ENCODE measurements around the gene PTPRG. TPM values are rescaled to one million over a fixed set of nuclear protein-coding genes. Genes with fewer than 3 reads are reported as not detected.

The PTPRG gene
- total RNA-seq, 1 experiment from 2014 or later, result 9.2 TPM

DNA sequence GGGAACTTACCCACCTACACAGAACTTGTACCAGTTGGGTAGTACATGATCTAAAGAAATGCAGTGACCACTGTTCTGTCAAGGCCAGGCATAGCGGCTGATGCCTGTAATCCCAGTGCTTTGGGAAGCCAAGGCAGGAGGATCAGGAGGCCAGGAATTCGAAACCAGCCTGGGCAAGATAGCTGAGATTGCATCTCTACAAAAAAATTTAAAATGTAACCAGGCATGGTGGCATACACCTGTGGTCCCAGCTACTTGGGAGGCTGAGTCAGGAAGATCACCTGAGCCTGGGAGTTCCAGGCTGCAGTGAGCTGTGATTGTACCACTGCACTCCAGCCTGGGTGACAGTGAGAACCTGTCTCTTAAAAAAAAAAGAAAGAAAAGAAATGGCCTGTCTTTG, 491.0 kb downstream of the PTPRG start:
- DNase-seq (ENCODE audit: low read depth), result no peak

DNA sequence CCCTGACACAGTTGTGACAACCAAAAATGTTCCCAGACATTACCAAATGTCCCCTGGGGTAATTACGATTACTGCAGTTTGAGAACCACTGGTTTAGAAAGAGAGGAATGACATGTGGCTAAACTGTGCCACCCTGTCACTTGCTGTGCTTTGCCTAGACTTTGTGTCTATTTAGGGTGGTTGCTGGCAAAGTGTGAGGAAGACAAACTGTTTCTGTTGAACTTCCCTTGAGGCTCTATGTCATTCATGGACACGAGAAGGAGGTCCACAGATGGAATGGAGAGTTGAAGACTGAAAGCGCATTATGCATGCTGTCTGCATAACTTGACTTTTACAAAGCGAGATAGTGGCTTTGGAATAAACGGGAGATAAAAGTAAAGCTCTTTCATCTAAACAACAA, 495.3 kb downstream of the PTPRG start:
- DNase-seq (ENCODE audit: low read depth), result no peak

DNA sequence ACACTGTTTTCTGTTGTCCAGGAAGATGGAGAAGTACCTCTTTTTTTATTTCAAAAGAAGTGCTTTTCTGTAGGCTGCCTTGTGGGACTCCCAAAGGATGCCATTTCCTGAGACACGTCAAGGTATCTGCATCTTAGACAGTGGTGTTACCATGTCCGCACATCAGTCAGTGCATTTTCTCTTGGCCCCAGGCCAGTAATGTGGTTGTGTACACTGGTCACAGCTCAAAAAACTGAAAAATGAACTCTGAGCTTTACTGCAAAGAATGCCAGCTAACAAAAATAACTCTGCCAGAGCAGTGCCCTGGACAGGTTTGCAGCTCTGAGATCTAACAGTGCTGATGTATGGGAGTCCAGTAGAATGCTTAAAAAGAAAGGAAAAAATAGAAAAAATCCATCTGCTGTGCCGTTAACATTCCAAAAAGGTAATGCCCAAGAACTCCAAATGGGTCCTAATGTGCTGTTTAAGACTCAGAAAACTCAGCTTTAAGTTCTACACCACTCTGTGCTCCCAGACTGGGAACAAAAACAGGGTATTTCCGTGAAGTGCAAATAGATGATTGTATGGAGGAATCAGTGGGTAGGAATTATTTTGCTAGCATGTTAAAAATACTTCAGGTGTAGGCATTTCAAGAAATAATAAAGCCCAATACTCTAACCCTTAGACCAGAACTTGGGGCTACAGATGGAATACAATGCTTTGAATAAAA, 496.1 kb downstream of the PTPRG start:
- peak; percentile 25 for DNase-seq (ENCODE audit: low read depth)

- DNase-seq (ENCODE audit: low read depth), result peak; percentile 16
These were observed 504.8 kb downstream of the PTPRG start for GRCh38 chr3:62065985-62066693.

DNA sequence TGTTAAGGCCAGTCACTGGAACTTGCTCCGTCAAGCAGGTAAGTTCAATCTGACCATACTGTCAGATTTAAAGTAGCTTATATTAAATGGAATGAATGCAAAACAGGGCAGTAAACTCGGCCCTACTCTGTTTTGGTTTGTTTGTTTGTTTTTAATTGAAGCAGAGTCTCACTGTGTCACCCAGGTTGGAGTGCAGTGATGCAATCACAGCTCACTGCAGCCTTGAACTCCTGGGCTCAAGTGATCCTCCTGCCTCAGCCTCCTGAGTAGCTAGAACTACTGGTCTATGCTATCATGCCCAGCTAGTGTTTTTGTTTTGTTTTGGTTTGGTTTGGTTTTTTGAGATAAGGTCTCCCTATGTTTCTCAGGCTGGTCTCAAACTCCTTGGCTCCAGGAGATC, 507.0 kb downstream of the PTPRG start:
- DNase-seq (ENCODE audit: low read depth), result no peak

DNA sequence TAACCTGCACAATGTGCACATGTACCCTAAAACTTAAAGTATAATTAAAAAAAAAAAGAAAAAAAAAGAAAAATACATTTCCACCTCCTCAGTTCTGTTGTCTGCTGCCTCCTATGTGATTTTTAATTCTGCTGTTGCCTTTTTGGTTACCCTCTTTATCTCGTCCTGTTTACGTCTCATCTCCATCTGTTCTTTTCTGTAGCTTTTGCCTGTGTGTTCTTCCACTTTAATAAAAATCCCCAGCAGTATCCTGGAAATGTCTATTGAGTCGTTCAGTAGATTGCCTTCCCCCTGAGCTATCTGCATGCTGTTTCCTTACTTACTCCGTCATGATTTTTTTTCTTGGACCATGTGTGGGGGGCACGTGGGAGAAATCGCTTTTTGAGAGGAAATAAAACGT, 509.5 kb downstream of the PTPRG start:
- DNase-seq (ENCODE audit: low read depth), result no peak

GRCh38 chr3:62073038-62073437, 511.7 kb downstream of the PTPRG start:
- DNase-seq (ENCODE audit: low read depth), result no peak

DNA sequence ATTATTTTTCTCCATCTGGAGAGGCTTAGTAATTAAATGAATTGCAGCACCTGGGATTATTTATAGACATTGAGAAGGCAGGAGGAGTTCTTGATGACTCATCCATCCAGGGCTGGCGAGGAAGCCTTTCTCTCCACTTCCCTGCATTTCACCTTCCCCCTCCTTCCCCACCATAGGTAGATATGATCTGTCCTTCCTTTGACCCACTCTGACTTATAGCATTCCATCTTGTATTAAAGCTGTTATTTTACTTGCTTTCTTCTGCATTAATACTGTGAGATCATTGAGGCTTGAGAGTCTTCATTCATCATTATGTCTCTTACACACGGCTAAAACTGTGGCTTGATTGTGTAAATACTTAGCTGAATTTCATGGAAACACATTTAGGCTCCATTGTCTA, 523.2 kb downstream of the PTPRG start:
- peak; percentile 66 for DNase-seq (ENCODE audit: low read depth)

GRCh38 chr3:62088472-62089104, 527.2 kb downstream of the PTPRG start:
- DNase-seq (ENCODE audit: low read depth), result no peak

DNA sequence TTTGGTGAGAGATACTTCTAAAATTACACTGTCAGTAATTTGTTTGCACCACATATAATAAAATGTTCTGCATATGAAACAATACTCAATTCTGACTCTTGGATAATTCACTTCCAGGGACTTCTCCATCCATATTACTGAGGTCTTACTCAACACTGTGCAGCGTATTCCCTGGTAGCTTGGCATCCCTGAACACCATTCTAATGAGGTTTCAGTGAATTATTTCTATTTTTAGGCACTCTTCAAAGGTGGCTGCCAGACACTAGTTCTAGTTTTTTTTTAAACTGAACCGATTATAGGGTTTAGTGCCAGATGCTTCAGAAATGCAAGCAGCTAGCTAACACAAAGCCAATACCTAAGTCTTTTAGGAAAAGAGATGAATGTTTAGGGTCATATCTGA, 528.7 kb downstream of the PTPRG start:
- no peak for DNase-seq (ENCODE audit: low read depth)

GRCh38 chr3:62090519-62090918, 529.1 kb downstream of the PTPRG start:
- DNase-seq (ENCODE audit: low read depth), result no peak

DNA sequence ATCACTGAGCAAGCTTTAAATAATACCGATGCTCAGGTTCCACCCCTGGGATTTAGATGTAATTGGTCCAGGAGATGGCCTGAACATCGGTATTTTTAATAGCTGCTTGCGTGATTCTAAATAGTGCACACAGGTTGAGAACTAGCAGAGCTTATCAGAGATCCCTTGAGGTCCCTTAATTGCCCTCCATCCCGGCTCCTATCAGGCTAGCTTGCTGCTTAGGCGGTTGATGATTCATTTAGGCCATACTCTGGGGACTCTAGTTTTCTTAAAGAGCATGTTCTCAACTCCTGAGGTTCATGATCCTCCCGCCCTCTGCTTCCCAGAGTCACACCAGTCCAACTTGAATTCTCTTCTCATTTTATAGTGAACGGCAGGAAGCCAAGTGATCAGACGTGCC, 531.7 kb downstream of the PTPRG start:
- DNase-seq (ENCODE audit: low read depth), result no peak

GRCh38 chr3:62094461-62094860, 533.1 kb downstream of the PTPRG start:
- no peak for DNase-seq (ENCODE audit: low read depth)

- DNase-seq (ENCODE audit: low read depth), result no peak
These were observed 533.7 kb downstream of the PTPRG start for GRCh38 chr3:62095080-62095479.

DNA sequence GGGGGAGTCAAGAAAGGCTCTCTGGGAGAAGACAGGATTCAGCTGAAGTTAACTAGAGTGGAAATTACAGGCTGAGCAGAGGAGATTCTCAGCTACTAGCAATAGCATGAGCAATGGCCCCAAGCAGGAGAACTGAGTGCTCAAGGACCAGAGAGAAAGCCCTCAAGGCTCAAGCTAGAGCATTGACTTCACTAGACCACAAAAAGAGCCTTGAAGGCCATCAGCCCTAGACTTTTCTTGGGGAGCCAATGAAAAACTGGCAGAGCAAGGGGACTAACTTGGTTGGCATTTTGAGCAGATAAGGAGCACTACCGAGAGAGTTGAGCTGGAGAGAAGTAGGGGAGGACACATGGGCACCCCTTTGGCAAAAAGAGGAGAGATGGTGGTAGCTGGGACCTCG, 534.4 kb downstream of the PTPRG start:
- peak; percentile 63 for DNase-seq (ENCODE audit: low read depth)

DNA sequence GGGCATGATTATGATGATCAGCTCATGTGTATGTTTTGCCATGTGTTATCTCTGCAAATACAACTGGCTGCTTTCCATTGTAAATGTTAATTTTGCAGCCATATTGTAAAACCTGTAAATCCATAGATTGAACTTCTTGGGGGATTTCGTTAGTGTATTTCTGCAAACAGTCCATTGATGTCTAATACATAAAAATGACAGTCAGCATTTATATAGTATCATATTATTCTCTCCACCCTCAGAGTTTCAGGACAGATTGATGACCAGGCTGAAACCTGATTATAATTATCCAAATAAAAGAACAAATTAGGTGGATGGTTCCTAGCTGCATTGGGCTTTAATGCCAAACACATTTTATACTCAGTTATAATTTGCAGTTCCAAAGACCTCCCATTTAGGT, 535.1 kb downstream of the PTPRG start:
- no peak for DNase-seq (ENCODE audit: low read depth)

GRCh38 chr3:62097121-62097520, 535.8 kb downstream of the PTPRG start:
- no peak for DNase-seq (ENCODE audit: low read depth)

- no peak for DNase-seq (ENCODE audit: low read depth)
These were observed 537.4 kb downstream of the PTPRG start for GRCh38 chr3:62098646-62099365.

GRCh38 chr3:62100282-62100989, 539.1 kb downstream of the PTPRG start:
- no peak for DNase-seq (ENCODE audit: low read depth)

- no peak for DNase-seq (ENCODE audit: low read depth)
These were observed 540.1 kb downstream of the PTPRG start for GRCh38 chr3:62101488-62101887.

DNA sequence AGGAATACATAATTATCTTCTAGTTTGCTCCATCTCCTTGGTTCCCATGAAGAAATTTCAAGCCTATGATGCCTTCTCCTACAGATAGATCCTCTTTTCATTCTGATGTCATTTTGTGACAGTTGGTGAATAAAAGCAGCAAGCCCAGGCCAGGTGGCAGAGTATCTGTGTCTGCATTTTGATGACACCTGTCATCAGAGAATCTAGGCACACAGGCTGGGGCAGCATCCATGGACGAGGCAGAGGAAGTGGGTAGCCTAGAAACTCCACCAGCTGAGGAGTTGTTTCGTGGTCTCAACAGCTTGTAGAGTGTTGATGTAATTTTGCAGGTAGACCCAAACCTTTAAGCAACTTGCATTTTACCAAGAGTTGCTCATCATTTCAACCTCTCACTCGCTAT, 542.2 kb downstream of the PTPRG start:
- DNase-seq (ENCODE audit: low read depth), result no peak

GRCh38 chr3:62109534-62109933, 548.2 kb downstream of the PTPRG start:
- peak; percentile 88 for DNase-seq (ENCODE audit: low read depth)

All from M059J (cell line).